SK-N-SH (cell line): ENCODE data around the gene TCHP. TPM values are rescaled to one million over a fixed set of nuclear protein-coding genes. Genes with fewer than 3 reads are reported as not detected.

Experiments used
- CTCF ChIA-PET: fragments of 300-600, 350-600 bp; formaldehyde crosslinking; extraction: SDS; loops from one replicate; lab custom pipeline; 2021; lab: Yijun Ruan, JAX
- POLR2A ChIA-PET: fragments of 350-600 bp; sonication (Branson Sonifier 250); formaldehyde crosslinking; extraction: SDS; loops from one replicate; lab custom pipeline; 2020; ENCODE audit warnings: antibody characterized with exemption, inconsistent platforms; lab: Yijun Ruan, JAX
- DNase-seq: peaks from one replicate; pipeline ENCODE4 v3.0.0; 2012
- H2AFZ ChIP-seq: fragments of 200-600 bp; sonication (generic); 2 replicates; pipeline ENCODE4 v1.8.1; 2016; ENCODE audit warnings: antibody characterized with exemption, mild to moderate bottlenecking, low read depth
- H3F3A ChIP-seq: fragments of 200-600 bp; sonication (generic); replicated peaks from 2 replicates; pipeline ENCODE3; 2016; ENCODE audit warnings: antibody characterized with exemption, mild to moderate bottlenecking; ENCODE audit not compliant: insufficient read depth
- H3K27ac ChIP-seq, 2 experiments: fragments of 200-500 bp in 1 of 2; fragments of 200-600 bp in 1 of 2; sonication (Bioruptor generic) in 1 of 2; sonication (generic), shearing (Covaris generic) in 1 of 2; 2 replicates each; pipeline versions ENCODE4 v1.5.1 to v1.6.1; 2014 to 2016; ENCODE audit warnings: low read depth in 2 of 2, inconsistent platforms in 1 of 2, low read length in 1 of 2, mild to moderate bottlenecking in 1 of 2, mixed read lengths in 1 of 2
- H3K27me3 ChIP-seq: fragments of 200-600 bp; sonication (generic), shearing (Covaris generic); 2 replicates; pipeline ENCODE4 v1.6.1; 2016; ENCODE audit warnings: mixed run types; ENCODE audit not compliant: insufficient read depth
- H3K36me3 ChIP-seq, 2 experiments: fragments of 200-500 bp in 1 of 2; fragments of 200-600 bp in 1 of 2; sonication (Bioruptor generic) in 1 of 2; sonication (generic) in 1 of 2; replicated peaks in 1 of 2; 2 replicates each; pipeline versions ENCODE3 to v1.5.1; 2014 to 2016; ENCODE audit warnings: low read length in 1 of 2, mild to moderate bottlenecking in 1 of 2; ENCODE audit not compliant: insufficient read depth in 2 of 2, control insufficient read depth in 1 of 2
- H3K4me1 ChIP-seq, 2 experiments: fragments of 200-500 bp in 1 of 2; fragments of 200-600 bp in 1 of 2; sonication (Bioruptor generic) in 1 of 2; sonication (generic), shearing (Covaris generic) in 1 of 2; 2 replicates each; pipeline versions ENCODE4 v1.5.1 to v1.6.1; 2014 to 2016; ENCODE audit warnings: low read depth in 1 of 2, low read length in 1 of 2, mixed run types in 1 of 2; ENCODE audit not compliant: insufficient read depth in 2 of 2, control insufficient read depth in 1 of 2
- H3K4me2 ChIP-seq: fragments of 200-600 bp; sonication (generic), shearing (Covaris generic); 2 replicates; pipeline ENCODE4 v1.6.1; 2017; ENCODE audit warnings: mixed run types
- H3K4me3 ChIP-seq, 2 experiments: fragments of 200-500 bp in 1 of 2; fragments of 200-600 bp in 1 of 2; sonication (Bioruptor generic) in 1 of 2; sonication (generic), shearing (Covaris generic) in 1 of 2; 2 replicates each; pipeline versions ENCODE4 v1.5.1 to v1.8.1; 2014 to 2016; ENCODE audit warnings: low read depth in 2 of 2, inconsistent platforms in 1 of 2, low read length in 1 of 2, mild to moderate bottlenecking in 1 of 2, mixed read lengths in 1 of 2, moderate library complexity in 1 of 2
- H3K79me2 ChIP-seq: fragments of 200-600 bp; sonication (generic); 2 replicates; pipeline ENCODE4 v1.8.1; 2017; ENCODE audit warnings: mild to moderate bottlenecking; ENCODE audit not compliant: insufficient read depth
- H3K9ac ChIP-seq: fragments of 200-600 bp; sonication (generic); 2 replicates; pipeline ENCODE4 v1.6.1; 2017; ENCODE audit warnings: mixed run types
- H3K9me2 ChIP-seq: fragments of 200-600 bp; sonication (generic); 2 replicates; pipeline ENCODE4 v1.6.1; 2017; ENCODE audit warnings: mixed run types
- H3K9me3 ChIP-seq: fragments of 200-600 bp; sonication (generic); 2 replicates; pipeline ENCODE4 v1.6.1; 2017; ENCODE audit warnings: mixed run types, mild to moderate bottlenecking, moderate library complexity
- H4K20me1 ChIP-seq: fragments of 200-600 bp; sonication (generic); 2 replicates; pipeline ENCODE4 v1.6.1; 2017; ENCODE audit warnings: mild to moderate bottlenecking, mixed run types; ENCODE audit not compliant: insufficient read depth
- CHD2 ChIP-seq: fragments of 150-350 bp; IDR thresholded peaks from 2 replicates; pipeline ENCODE4 v1.6.1; 2018; ENCODE audit warnings: low read length; ENCODE audit not compliant: partially characterized antibody
- ELF1 ChIP-seq: IDR thresholded peaks from 2 replicates; pipeline ENCODE4 v1.4.0; 2012
- EP300 ChIP-seq, 2 experiments: IDR thresholded peaks; 2 replicates each; pipeline versions ENCODE4 v1.4.0 to v1.6.1; 2012; ENCODE audit warnings: borderline replicate concordance in 1 of 2, low read depth in 1 of 2, low read length in 1 of 2
- GATA2 ChIP-seq: sonication (generic); formaldehyde crosslinking; IDR thresholded peaks from 2 replicates; pipeline ENCODE4 v1.5.0; 2020; ENCODE audit warnings: mild to moderate bottlenecking, missing genetic modification reagents
- JUND ChIP-seq: IDR thresholded peaks from 2 replicates; pipeline ENCODE4 v1.4.0; 2012
- MXI1 ChIP-seq: IDR thresholded peaks from 2 replicates; pipeline ENCODE4 v1.6.1; 2012; ENCODE audit warnings: mild to moderate bottlenecking, low read depth, low read length, improper control_type of control experiment
- POLR2AphosphoS5 ChIP-seq: IDR thresholded peaks from 2 replicates; pipeline ENCODE4 v1.6.1; 2012; ENCODE audit warnings: low read depth, low read length
- RAD21 ChIP-seq: IDR thresholded peaks from 2 replicates; pipeline ENCODE4 v1.6.1; 2012; ENCODE audit warnings: mild to moderate bottlenecking, low read length
- RFX5 ChIP-seq: IDR thresholded peaks from 2 replicates; pipeline ENCODE4 v1.6.1; 2012; ENCODE audit warnings: mild to moderate bottlenecking, improper control_type of control experiment, low read length
- TAF1 ChIP-seq: IDR thresholded peaks from 2 replicates; pipeline ENCODE4 v1.6.1; 2012; ENCODE audit warnings: low read depth, mild to moderate bottlenecking, low read length, moderate library complexity, borderline replicate concordance
- TEAD4 ChIP-seq: IDR thresholded peaks from 2 replicates; pipeline ENCODE4 v1.4.0; 2012; ENCODE audit warnings: mild to moderate bottlenecking, borderline replicate concordance; ENCODE audit not compliant: insufficient read depth
- YY1 ChIP-seq: IDR thresholded peaks from 2 replicates; pipeline ENCODE4 v1.4.0; 2012; ENCODE audit warnings: low read depth, mild to moderate bottlenecking
- WGBS: methylation state at CpG from one replicate; pipeline ENCODE4 v1.1.6; 2017; ENCODE audit warnings: low lambda C conversion rate; 5-methylcytosine and 5-hydroxymethylcytosine counted together
- polyA plus RNA-seq, 3 experiments: library from polyadenylated mRNA; depleted of rRNA; stranded (reverse); fragments of >200 nt; gene quantifications; 2 replicates each; pipeline ENCODE4 v1.2.3, GENCODE V29; 2012
- TF ChIP-seq, protein P1 (sequence below): fragments of 150-350 bp; IDR thresholded peaks from 2 replicates; pipeline ENCODE4 v1.6.1; 2016; ENCODE audit warnings: mild to moderate bottlenecking, low read depth, low read length
- TF ChIP-seq, protein P2 (sequence below): fragments of 200-600 bp; sonication (generic); IDR thresholded peaks from 2 replicates; pipeline ENCODE4 v1.6.1; 2017; ENCODE audit warnings: antibody characterized with exemption, mild to moderate bottlenecking, moderate library complexity
- TF ChIP-seq, protein P3 (sequence below): IDR thresholded peaks from 2 replicates; pipeline ENCODE4 v1.4.0; 2012; ENCODE audit warnings: low read depth
- TF ChIP-seq, protein P4 (sequence below): fragments of 150-350 bp; IDR thresholded peaks from 2 replicates; pipeline ENCODE4 v1.6.1; 2017; ENCODE audit warnings: antibody characterized with exemption, low read length, low read depth, borderline replicate concordance
- TF ChIP-seq, protein P5 (sequence below): IDR thresholded peaks from 2 replicates; pipeline ENCODE4; 2012
- TF ChIP-seq, protein P6 (sequence below): IDR thresholded peaks from 2 replicates; pipeline ENCODE4 v1.4.0; 2012; ENCODE audit warnings: low read depth, borderline replicate concordance

The TCHP gene
- polyA plus RNA-seq, 1 of the 3 experiments (the other 2 are of a cell fraction) = 37.3 TPM

DNA sequence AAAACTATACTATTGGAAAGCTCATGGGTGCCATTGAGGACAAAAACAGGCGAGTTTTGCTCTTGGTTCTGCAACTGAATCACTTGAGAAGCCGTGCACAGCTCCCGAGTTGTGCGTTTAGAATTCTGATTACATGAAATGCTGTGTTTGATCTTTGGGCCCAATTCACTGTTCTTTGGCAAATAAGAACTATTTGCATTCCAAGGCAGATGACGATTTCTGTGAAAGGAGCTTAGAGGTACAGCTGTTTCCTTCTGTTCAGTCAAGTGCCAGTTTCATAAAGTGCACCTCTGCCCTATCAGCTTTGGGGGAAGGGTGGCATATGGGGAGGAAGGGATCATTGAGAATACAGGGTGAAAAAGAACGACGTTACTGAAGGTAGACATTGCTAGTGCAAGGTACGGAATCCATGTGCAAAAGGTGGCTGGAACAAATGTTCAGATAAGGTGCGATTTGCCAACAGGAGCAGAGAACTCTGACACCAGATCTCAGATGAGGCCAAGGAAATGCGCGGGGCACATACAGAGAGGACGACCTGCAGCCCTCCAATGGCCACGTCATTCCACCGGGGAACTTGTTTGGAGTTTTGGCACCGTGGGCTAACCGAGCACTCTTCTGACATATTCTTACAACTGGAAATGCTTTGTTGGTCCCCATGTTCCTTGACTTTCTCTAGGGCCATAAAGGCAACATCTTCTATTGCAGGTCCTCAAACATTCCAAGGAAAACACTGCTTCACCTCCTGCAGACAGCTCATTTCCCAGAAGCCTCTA is 30.1 kb downstream of the TCHP start:
- Histone ChIP-seq H3K27ac (no peak overlapping the region), H3K4me3 (no peak overlapping the region), H3K27me3 (no peaks in the 10 kb centered on the region), H2AFZ (no peak overlapping the region), H3K36me3 (peaks cover 34 to 37% of the 10 kb centered on the region in 2 experiments), H3K79me2 (no peaks in the 10 kb centered on the region), H3F3A (peaks cover 8% of the 10 kb centered on the region), H3K4me1 (no peaks in the 10 kb centered on the region), H4K20me1 (no peaks in the 10 kb centered on the region), H3K4me2 (no peak overlapping the region), H3K9me2 (no peaks in the 10 kb centered on the region), H3K9ac (no peak overlapping the region), H3K9me3 (no peaks in the 10 kb centered on the region)
- ChIA-PET CTCF (interaction anchor here (6.1 kb wide), 1 partner anchor 78 kb away, joined by 43 read pairs; no protein-coding TSS in a partner anchor), POLR2A (no interaction called here)
- no peak for TF ChIP-seq TEAD4
- TF ChIP-seq RAD21 = no peak
- 92% methylated on average over 16 of the region's 16 CpGs for WGBS
- DNase-seq = no peak

DNA sequence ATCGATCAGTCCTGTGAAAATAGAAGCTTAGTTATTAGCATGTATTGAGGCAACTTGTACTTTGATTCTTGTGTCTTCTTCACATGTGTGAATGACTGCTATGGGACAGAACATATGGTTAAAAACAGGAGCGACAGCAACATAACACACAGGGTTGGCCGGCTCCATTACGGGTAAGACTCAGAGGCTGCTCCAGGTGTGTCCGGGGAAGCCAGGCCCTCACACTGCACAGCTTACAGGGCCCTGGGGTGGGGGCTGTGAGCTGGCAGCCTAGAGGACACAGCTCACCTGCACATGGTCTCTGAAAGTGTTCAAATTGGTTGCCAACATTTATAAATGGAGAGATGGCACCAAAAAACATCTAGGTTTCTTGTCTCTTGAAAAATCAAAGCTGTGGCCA is 31.1 kb downstream of the TCHP start:
- peaks cover 40 to 44% of the 10 kb centered on the region in 2 experiments for H3K36me3 ChIP-seq

More for the DNA sequence above, 31.1 kb downstream of the TCHP start:
- H3K79me2 ChIP-seq = no peaks in the 10 kb centered on the region
- H3K27me3 ChIP-seq = no peaks in the 10 kb centered on the region
- H3K4me3 ChIP-seq = no peak overlapping the region
- no peak overlapping the region for H3K9ac ChIP-seq
- no peaks in the 10 kb centered on the region for H3K9me2 ChIP-seq
- no peak for DNase-seq
- H3K4me1 ChIP-seq = no peaks in the 10 kb centered on the region
- WGBS = 100% methylated on average over 4 of the region's 5 CpGs
- no peak overlapping the region for H3K27ac ChIP-seq
- ChIA-PET POLR2A (no interaction called here), CTCF (interaction anchor here (1.8 kb wide), 1 partner anchor 78 kb away, joined by 7 read pairs; no protein-coding TSS in a partner anchor)
- no peak overlapping the region for H3K4me2 ChIP-seq
- no peaks in the 10 kb centered on the region for H3K9me3 ChIP-seq
- H3F3A ChIP-seq = peaks cover 8% of the 10 kb centered on the region
- no peak overlapping the region for H2AFZ ChIP-seq
- H4K20me1 ChIP-seq = no peaks in the 10 kb centered on the region
- TF ChIP-seq JUND = no peak
- no peak for TF ChIP-seq GATA2 (CRISPR knock-in tag)
- TF ChIP-seq, protein P1, sequence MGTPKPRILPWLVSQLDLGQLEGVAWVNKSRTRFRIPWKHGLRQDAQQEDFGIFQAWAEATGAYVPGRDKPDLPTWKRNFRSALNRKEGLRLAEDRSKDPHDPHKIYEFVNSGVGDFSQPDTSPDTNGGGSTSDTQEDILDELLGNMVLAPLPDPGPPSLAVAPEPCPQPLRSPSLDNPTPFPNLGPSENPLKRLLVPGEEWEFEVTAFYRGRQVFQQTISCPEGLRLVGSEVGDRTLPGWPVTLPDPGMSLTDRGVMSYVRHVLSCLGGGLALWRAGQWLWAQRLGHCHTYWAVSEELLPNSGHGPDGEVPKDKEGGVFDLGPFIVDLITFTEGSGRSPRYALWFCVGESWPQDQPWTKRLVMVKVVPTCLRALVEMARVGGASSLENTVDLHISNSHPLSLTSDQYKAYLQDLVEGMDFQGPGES = no peak
- TF ChIP-seq, protein P2, sequence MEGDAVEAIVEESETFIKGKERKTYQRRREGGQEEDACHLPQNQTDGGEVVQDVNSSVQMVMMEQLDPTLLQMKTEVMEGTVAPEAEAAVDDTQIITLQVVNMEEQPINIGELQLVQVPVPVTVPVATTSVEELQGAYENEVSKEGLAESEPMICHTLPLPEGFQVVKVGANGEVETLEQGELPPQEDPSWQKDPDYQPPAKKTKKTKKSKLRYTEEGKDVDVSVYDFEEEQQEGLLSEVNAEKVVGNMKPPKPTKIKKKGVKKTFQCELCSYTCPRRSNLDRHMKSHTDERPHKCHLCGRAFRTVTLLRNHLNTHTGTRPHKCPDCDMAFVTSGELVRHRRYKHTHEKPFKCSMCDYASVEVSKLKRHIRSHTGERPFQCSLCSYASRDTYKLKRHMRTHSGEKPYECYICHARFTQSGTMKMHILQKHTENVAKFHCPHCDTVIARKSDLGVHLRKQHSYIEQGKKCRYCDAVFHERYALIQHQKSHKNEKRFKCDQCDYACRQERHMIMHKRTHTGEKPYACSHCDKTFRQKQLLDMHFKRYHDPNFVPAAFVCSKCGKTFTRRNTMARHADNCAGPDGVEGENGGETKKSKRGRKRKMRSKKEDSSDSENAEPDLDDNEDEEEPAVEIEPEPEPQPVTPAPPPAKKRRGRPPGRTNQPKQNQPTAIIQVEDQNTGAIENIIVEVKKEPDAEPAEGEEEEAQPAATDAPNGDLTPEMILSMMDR = no peak
- TF ChIP-seq, protein P3, sequence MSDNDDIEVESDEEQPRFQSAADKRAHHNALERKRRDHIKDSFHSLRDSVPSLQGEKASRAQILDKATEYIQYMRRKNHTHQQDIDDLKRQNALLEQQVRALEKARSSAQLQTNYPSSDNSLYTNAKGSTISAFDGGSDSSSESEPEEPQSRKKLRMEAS = no peak
- TF ChIP-seq YY1 = no peak
- TF ChIP-seq POLR2AphosphoS5 = no peak
- TF ChIP-seq EP300 (IDR thresholded peaks at IDR 0.05; ENCODE audit: borderline replicate concordance in 1 of 2, low read depth in 1 of 2, low read length in 1 of 2) = no peak
- TF ChIP-seq, protein P4, sequence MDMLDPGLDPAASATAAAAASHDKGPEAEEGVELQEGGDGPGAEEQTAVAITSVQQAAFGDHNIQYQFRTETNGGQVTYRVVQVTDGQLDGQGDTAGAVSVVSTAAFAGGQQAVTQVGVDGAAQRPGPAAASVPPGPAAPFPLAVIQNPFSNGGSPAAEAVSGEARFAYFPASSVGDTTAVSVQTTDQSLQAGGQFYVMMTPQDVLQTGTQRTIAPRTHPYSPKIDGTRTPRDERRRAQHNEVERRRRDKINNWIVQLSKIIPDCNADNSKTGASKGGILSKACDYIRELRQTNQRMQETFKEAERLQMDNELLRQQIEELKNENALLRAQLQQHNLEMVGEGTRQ = no peak
- no peak for TF ChIP-seq TAF1
- TF ChIP-seq ELF1 = no peak
- no peak for TF ChIP-seq RFX5
- TF ChIP-seq CHD2 = no peak
- TF ChIP-seq, protein P5, sequence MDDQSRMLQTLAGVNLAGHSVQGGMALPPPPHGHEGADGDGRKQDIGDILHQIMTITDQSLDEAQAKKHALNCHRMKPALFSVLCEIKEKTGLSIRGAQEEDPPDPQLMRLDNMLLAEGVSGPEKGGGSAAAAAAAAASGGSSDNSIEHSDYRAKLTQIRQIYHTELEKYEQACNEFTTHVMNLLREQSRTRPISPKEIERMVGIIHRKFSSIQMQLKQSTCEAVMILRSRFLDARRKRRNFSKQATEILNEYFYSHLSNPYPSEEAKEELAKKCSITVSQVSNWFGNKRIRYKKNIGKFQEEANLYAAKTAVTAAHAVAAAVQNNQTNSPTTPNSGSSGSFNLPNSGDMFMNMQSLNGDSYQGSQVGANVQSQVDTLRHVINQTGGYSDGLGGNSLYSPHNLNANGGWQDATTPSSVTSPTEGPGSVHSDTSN = no peak
- TF ChIP-seq, protein P6, sequence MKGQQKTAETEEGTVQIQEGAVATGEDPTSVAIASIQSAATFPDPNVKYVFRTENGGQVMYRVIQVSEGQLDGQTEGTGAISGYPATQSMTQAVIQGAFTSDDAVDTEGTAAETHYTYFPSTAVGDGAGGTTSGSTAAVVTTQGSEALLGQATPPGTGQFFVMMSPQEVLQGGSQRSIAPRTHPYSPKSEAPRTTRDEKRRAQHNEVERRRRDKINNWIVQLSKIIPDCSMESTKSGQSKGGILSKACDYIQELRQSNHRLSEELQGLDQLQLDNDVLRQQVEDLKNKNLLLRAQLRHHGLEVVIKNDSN = no peak
- TF ChIP-seq TEAD4 = no peak
- TF ChIP-seq MXI1 = no peak
